Measurements from ENCODE around the gene KIF26B. TPM values are rescaled to one million over a fixed set of nuclear protein-coding genes. Genes with fewer than 3 reads are reported as not detected.

Gene KIF26B
- polyA plus RNA-seq, 1 donor (not counting 4 experiments of a cell fraction or from before 2014, with no cell fraction given), result 0.58 TPM

DNA sequence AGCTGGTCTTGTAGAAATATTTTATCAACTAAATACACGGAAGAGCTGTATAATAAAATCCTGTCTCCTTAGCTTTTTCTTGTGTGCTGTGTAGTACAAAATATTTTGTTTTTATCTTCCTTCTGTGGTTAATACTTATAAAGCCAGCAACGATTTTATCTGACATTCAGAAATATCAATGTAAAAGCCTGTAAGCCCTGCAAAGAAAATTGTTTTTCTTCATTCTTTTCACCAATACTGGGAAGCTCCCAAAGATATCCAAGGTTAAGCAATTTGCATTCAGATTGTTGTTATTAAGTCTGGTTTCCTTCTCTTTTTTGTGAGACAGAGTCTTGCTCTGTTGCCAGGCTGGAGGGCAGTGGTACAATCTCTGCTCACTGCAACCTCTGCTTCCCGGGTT is 38.0 kb upstream of the KIF26B start:
- Histone ChIP-seq H3K4me2 (ENCODE audit: control insufficient read depth, extremely low read depth, insufficient read depth, low read depth, low read length) (no peak overlapping the region), H3K36me3 (ENCODE audit: control insufficient read depth in 2 of 2, extremely low read depth in 1 of 2, insufficient read depth in 2 of 2, low read length in 2 of 2) (no peaks in the 10 kb centered on the region), H3K27me3 (ENCODE audit: control insufficient read depth, extremely low read depth, insufficient read depth, low read length) (no peaks in the 10 kb centered on the region), H3K27ac (ENCODE audit: control insufficient read depth, insufficient read depth, low read length) (no peak overlapping the region), H3K9me3 (ENCODE audit: control insufficient read depth, low read depth, low read length) (no peaks in the 10 kb centered on the region), H3K9ac (ENCODE audit: control insufficient read depth, extremely low read depth, insufficient read depth, low read length) (no peak overlapping the region), H3K4me3 (ENCODE audit: control insufficient read depth in 2 of 3, extremely low read depth in 1 of 3, insufficient read depth in 2 of 3, low read depth in 1 of 3, low read length in 3 of 3) (no peak overlapping the region), H3K79me2 (ENCODE audit: control insufficient read depth, insufficient read depth, low read length) (no peaks in the 10 kb centered on the region), H3K9me1 (ENCODE audit: control insufficient read depth, extremely low read depth, insufficient read depth, low read length) (no peaks in the 10 kb centered on the region), H3K4me1 (ENCODE audit: control insufficient read depth, extremely low read depth, insufficient read depth, low read length) (no peaks in the 10 kb centered on the region), H4K20me1 (ENCODE audit: control insufficient read depth, extremely low read depth, insufficient read depth, low read length) (no peaks in the 10 kb centered on the region), H2AFZ (ENCODE audit: control insufficient read depth, low read length) (no peak overlapping the region)
- no peak for FAIRE-seq
- no peak for DNase-seq (ENCODE audit: low read depth, low spot score)
- dilution Hi-C loops (cut with MboI; ENCODE audit: extremely low pct_ligation_motif_present, low sequenced_read_pairs), result no loop called here
- TF ChIP-seq EZH2 (IDR thresholded peaks at IDR 0.05; ENCODE audit: low read length), result no peak
- TF ChIP-seq, protein P1, sequence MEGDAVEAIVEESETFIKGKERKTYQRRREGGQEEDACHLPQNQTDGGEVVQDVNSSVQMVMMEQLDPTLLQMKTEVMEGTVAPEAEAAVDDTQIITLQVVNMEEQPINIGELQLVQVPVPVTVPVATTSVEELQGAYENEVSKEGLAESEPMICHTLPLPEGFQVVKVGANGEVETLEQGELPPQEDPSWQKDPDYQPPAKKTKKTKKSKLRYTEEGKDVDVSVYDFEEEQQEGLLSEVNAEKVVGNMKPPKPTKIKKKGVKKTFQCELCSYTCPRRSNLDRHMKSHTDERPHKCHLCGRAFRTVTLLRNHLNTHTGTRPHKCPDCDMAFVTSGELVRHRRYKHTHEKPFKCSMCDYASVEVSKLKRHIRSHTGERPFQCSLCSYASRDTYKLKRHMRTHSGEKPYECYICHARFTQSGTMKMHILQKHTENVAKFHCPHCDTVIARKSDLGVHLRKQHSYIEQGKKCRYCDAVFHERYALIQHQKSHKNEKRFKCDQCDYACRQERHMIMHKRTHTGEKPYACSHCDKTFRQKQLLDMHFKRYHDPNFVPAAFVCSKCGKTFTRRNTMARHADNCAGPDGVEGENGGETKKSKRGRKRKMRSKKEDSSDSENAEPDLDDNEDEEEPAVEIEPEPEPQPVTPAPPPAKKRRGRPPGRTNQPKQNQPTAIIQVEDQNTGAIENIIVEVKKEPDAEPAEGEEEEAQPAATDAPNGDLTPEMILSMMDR (optimal IDR thresholded peaks at IDR 0.05 in 1 of 3, IDR thresholded peaks at IDR 0.05 in 1 of 3, conservative IDR thresholded peaks at IDR 0.05 in 1 of 3; ENCODE audit: extremely low read depth in 1 of 3, insufficient read depth in 2 of 3, low read length in 3 of 3), result no peak

DNA sequence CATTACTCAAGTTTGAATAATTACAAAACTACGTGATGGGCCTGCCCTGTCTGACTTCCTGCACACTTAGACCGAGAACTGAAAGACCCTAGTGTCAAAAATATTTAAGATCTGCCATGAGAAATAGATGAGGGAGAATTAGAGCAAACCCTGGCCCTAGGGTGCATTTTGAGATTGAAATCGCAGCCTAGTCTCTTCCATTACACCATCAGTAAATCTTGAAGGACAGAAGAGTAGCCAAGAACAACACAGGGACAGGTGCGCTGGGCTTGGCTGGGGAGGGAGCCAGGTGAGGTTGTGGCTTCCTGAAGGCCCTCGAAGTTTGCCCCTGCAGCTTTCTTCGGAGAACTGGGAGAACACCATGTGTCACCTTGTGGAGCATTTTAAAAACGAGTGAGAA is 36.7 kb upstream of the KIF26B start:
- Histone ChIP-seq H3K27ac (ENCODE audit: control insufficient read depth, insufficient read depth, low read length) (no peak overlapping the region), H3K4me2 (ENCODE audit: control insufficient read depth, extremely low read depth, insufficient read depth, low read depth, low read length) (no peak overlapping the region), H3K9me3 (ENCODE audit: control insufficient read depth, low read depth, low read length) (no peaks in the 10 kb centered on the region), H3K9ac (ENCODE audit: control insufficient read depth, extremely low read depth, insufficient read depth, low read length) (no peak overlapping the region), H3K79me2 (ENCODE audit: control insufficient read depth, insufficient read depth, low read length) (no peaks in the 10 kb centered on the region), H3K36me3 (ENCODE audit: control insufficient read depth in 2 of 2, extremely low read depth in 1 of 2, insufficient read depth in 2 of 2, low read length in 2 of 2) (no peaks in the 10 kb centered on the region), H3K4me3 (ENCODE audit: control insufficient read depth in 2 of 3, extremely low read depth in 1 of 3, insufficient read depth in 2 of 3, low read depth in 1 of 3, low read length in 3 of 3) (no peak overlapping the region), H3K4me1 (ENCODE audit: control insufficient read depth, extremely low read depth, insufficient read depth, low read length) (no peaks in the 10 kb centered on the region), H4K20me1 (ENCODE audit: control insufficient read depth, extremely low read depth, insufficient read depth, low read length) (no peaks in the 10 kb centered on the region), H3K27me3 (ENCODE audit: control insufficient read depth, extremely low read depth, insufficient read depth, low read length) (no peaks in the 10 kb centered on the region), H2AFZ (ENCODE audit: control insufficient read depth, low read length) (no peak overlapping the region), H3K9me1 (ENCODE audit: control insufficient read depth, extremely low read depth, insufficient read depth, low read length) (no peaks in the 10 kb centered on the region)
- dilution Hi-C loops (cut with MboI; ENCODE audit: extremely low pct_ligation_motif_present, low sequenced_read_pairs), result no loop called here
- TF ChIP-seq EZH2 (IDR thresholded peaks at IDR 0.05; ENCODE audit: low read length), result no peak
- TF ChIP-seq, protein P1 (optimal IDR thresholded peaks at IDR 0.05 in 1 of 3, IDR thresholded peaks at IDR 0.05 in 1 of 3, conservative IDR thresholded peaks at IDR 0.05 in 1 of 3; ENCODE audit: extremely low read depth in 1 of 3, insufficient read depth in 2 of 3, low read length in 3 of 3), result no peak
- DNase-seq (ENCODE audit: low read depth, low spot score), result no peak
- no peak for FAIRE-seq
